Activated CD8-positive, alpha-beta memory T cell treated with anti-CD3 and anti-CD28 coated beads, Interleukin-2, amount 50 U/mL, for 4 hours (primary cell): Measurements from ENCODE around the gene PTPRN2.

Experiments used
- DNase-seq: peaks from one replicate; pipeline ENCODE4 v3.0.0-alpha.2; 2020

Gene PTPRN2

GRCh38 chr7:158576050-158576762 is 11.4 kb downstream of the PTPRN2 start:
- no peak for DNase-seq

GRCh38 chr7:158574308-158575036 is 13.2 kb downstream of the PTPRN2 start:
- no peak for DNase-seq

DNA sequence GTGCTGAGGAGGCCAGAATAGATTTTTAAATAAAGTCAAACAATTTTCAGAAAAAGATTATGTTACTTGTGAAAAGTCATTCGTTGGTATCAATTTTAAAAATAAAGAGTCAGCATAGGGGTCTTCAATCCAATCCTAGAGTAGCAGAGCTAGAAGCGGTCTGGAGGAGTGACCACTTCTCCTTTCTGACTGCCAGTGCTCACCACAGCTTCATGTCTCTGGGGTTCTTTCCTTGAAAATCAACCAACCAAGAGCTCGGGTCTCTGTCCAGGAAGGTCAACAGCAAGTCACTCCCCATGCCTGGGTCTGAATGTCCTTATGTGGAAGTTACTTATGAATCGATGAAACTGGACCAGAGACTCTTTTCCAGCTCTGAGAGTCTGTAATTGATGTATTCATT is 14.3 kb downstream of the PTPRN2 start:
- no peak for DNase-seq

DNA sequence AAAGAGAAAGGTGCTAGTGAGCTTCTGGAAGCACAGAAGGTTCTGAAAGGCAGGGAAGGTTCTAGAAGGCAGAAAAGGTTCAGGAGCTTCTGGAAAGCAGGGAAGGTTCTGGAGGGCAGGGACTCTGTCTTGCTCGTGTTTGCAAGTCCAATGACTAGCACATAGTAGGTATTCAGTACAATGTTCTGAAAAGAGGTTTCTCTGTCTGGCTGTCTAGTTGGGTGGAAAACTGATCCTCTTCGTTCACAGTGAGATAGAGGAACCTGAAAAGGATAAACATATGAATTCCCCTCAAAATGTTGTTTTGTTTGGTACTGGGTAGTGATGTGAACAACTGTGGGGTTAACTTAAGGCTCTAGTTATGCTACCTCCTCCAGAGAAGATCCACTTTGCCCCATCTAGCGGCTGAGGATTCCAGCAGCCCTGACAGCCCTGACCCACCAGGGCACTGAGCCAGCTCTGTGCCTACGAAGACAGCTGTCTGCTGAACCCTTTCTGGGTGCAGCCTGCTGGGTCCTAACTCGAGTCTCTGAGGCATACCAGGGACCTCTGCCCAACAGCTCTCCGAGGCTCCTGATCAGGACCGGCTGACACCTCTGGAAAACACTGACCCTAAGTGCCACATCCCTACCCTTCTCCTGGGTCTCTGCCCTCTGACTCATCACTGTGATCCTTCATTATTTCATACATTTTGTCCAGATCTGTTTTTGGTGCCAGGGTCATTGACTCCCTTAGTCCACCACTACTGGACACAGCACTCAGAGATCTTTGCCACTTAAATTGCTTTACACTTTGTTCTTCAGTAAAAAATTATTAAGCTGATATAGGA is 15.4 kb downstream of the PTPRN2 start:
- no peak for DNase-seq

DNA sequence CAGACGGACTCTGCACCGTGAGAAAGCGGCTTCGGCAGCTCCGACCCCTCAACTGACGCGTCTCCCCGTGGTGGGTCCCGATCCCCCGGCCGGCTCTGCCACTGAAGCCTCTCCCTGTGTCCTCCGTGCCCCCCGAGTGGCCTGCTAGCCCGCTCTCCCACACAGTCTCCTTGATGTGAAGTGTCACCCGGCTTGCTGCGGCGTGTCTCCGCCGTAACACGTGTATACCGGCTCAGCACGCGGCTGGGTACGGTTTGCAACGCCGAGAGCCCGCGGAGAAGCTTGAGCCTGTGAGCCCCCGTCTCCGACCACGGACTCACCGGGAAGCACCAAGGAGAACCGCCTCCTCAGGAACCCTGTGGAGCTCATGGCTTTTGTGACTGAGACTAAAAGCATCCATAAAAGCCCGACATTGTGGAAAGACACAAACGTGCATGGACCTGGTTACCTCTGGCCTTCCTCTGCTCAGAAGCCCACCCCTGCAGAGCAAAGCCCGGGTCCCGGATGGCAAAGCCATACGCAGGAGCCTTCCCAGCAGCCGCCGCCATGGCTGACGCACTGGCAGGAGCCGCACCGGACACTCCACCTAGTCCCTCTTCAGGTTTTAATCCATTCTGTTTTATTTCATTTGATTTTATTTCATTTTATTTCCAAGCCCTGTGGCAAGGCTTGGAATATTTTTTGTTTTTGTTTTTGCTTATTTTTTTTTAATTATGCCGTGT is 17.0 kb downstream of the PTPRN2 start:
- DNase-seq: no peak

- DNase-seq: no peak
These were observed 17.7 kb downstream of the PTPRN2 start for GRCh38 chr7:158569858-158570323.

DNA sequence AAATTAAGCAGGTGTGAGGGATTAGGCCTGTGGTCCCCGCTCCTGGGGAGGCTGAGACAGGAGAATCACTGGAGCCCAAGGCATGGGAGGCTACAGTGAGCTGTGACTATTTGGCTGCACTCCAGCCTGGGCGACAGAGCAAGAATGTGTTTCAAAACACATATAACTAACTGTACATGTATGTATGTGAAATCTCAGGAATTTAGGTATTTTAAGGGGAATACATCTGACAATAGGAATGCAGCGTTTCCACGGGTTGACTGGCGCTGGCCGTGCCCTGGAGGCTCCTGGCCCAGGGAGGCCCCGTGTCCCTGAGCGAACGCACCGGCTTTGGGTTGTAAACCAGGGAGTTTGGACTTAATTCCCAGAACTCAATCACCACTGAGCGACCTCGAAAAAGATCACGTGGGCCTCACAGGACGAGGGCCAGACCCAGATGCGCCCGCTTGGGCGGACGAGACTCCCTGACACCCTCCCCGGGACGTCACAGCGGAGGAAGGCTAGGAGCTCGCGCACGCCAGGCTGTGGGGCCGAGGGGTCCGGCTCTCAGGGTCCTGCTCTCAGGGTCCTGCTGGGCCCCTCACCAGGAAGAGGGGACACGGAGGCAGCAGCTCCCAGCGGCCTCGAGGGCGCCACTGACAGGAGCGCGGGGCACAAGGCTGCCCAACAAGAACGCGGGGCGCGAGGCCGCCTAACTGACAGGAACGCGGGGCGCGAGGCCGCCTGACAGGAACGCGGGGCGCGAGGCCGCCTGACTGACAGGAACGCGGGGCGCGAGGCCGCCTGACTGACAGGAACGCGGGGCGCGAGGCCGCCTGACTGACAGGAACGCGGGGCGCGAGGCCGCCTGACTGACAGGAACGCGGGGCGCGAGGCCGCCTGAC is 18.4 kb downstream of the PTPRN2 start:
- no peak for DNase-seq

GRCh38 chr7:158567153-158567603 is 20.4 kb downstream of the PTPRN2 start:
- DNase-seq: no peak

DNA sequence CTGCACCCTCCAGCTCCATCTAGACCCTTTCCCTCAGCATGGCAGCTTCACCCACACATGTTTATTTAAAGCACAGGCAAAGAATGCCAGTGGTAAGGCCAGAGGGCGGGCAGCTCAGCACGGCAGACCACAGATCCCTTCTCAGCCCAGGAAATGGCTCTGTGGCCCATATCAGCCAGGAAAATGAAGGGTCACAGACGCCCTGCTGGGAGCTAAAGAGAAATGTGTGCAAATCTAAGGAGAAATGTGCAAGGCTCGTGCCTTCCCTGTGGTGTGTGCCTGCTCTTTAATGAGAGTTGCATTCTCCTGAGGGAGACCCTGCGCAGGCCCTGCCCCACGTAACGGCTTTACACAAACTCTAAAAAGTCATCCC is 23.0 kb downstream of the PTPRN2 start:
- no peak for DNase-seq

- DNase-seq: no peak
These were observed 23.5 kb downstream of the PTPRN2 start for GRCh38 chr7:158563911-158564662.

DNA sequence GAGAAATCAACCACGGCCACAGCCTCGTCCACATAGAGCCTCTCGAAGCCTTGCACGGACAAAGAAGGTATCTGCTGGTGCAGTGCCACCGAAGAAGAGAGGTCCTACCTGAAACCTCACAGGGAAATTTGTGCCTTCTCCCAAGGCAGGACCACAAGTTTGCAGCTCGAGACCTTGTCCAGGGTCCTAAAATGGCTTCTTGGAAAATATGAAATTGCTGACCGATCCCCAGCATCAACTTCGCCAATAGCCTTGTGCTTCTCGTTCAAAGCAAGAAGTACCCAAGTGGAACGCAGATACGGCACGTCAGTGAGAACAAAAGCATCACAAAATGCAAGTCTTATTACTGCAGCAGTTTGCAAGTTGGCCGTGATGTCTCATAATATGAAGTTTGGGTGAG is 24.6 kb downstream of the PTPRN2 start:
- DNase-seq: no peak

DNA sequence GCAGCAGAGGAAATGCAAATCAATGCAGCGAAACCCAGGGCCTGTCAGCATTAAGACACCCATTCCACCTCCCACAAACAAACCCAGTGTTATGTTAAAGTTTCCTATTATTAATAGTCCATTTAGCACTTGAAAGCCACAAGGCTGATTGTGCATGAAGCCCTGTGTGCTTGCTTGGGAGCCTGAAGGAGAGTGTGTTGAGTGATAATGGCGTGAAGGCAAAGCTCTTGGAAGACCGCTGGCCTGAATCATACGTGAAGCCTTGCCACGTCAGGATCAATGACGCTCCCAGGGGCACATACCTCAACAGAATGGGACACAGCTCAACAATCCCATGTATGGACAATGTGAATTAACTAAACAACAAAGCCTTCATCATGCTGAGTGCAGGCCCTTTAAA is 25.1 kb downstream of the PTPRN2 start:
- DNase-seq: no peak

- no peak for DNase-seq
These were observed 26.0 kb downstream of the PTPRN2 start for GRCh38 chr7:158561659-158562058.

DNA sequence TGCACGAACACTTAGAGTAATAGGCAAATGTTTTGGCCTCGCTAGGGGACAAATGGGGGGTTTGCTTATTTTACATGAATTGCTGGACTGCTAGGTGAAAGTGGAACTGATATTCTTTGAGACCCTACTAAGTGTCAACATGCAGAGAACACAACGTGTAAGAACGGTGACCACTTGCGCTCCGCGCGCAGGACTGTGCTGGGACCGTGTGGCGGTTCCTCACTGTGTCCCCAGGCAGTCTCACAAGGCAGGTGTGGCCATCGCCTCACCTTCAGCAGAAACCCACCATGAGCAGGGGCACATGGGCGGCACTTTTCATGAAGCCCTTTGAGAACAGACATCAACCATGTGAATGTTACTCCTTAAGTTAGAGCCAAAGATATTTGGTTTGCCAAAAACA is 27.2 kb downstream of the PTPRN2 start:
- no peak for DNase-seq

DNA sequence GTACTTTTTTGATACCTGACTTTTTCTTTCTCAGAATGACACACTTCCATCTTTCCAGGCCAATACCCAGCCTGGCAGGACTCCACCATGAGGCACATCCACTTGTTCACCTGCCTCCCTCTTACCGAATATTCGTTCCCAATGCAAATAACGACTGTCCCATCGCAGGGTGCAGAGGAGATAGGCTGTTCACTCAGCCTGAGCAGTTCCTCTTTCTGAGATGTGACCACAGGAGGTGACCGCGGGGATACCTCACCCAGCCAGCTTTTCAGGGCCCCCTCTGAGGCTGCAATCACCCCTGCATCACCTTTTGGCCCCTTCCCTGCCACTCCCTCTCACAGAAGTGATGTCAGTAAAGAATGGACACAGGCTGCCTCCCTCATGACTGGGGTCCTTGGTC is 28.3 kb downstream of the PTPRN2 start:
- DNase-seq: no peak

- no peak for DNase-seq
These were observed 28.8 kb downstream of the PTPRN2 start for GRCh38 chr7:158558816-158559215.

DNA sequence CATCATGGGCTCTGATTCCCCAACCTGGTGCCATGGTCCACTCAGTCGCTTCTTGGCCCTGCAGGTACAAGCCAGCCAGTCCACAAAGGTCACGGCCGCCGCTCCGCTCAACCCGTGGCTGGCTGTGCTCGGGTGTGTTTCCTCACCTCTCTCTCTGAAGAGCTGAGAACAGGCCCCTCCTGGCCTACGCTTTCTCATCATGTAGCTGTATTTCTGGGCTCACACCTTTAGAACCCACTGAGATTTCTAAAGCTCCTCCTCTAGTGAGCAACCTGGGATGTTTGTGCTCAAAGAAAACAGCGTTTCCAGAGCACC is 30.2 kb downstream of the PTPRN2 start:
- DNase-seq: no peak

DNA sequence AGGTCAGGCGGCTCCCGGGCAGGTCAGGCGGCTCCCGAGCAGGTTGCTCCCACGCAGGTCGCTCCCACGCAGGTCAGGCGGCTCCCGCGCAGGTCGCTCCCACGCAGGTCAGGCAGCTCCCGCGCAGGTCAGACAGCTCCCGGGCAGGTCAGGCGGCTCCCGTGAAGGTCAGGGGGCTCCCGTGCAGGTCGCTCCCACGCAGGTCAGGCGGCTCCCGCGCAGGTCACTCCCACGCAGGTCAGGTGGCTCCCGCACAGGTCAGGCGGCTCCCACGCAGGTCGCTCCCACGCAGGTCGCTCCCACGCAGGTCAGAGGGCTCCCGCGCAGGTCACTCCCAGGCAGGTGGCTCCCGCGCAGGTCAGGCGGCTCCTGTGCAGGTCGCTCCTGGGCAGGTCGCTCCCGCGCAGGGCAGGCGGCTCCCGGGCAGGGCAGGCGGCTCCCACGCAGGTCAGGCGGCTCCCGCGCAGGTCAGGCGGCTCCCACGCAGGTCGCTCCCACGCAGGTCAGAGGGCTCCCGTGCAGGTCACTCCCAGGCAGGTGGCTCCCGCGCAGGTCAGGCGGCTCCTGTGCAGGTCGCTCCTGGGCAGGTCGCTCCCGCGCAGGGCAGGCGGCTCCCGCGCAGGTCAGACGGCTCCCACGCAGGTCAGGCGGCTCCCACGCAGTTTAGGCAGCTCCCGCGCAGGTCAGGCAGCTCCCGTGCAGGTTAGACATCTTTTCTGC is 30.7 kb downstream of the PTPRN2 start:
- DNase-seq: no peak

- DNase-seq: no peak
These were observed 32.5 kb downstream of the PTPRN2 start for GRCh38 chr7:158555034-158555520.

DNA sequence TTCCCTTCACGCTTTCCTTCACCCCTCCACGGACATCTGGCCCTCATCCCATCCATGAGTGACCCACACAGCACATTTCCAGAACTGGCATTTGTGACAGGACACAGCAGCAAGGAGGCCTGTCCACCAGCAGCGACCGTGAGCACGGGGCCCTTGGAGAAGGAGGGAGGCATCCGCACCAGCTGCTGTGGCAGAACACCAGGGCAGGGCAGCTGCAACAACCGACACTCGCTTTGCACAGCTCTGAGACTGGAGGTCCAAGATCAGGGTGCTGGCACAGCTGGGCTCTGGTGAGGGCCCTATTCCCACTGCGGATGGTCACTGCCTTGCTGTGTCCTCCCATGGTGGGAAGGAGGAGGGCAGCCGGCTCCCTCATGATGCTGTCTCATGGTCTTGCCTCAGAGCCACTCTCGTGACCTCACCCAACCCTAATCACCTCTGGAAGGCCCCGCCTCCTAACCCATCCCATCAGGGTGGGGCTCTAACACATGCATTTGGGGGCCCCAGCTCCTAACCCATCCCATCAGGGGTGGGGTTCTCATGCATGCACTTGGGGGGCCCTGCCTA is 36.7 kb downstream of the PTPRN2 start:
- DNase-seq: no peak
